Muscle of arm (tissue), 12 donors: ENCODE data around the gene SURF2. TPM values are rescaled to one million over a fixed set of nuclear protein-coding genes. Genes with fewer than 3 reads are reported as not detected.
A peak's percentile ranks its signal among the peaks of the same experiment; 100 is the strongest.
"Not testable (repeated sequence)": the region's sequence is repeated elsewhere in the genome, so short reads cannot be mapped to it uniquely, and the experiment has no call there.

Source experiments
- DNase-seq: peaks from one replicate; pipeline ENCODE4 v3.0.0-alpha.2; 2013
- polyA plus RNA-seq, 12 donors: library from polyadenylated mRNA; unstranded; fragments of 120-200 nt; gene quantifications; one replicate each; pipeline ENCODE4 v1.2.1, GENCODE V29; 2013; ENCODE audit not compliant: insufficient read length in 12 of 12

SURF2 gene
- polyA plus RNA-seq, 12 donors = 7.6 to 18.1 (median 11.1) TPM; not detected in 2

- DNase-seq = peak; percentile 95
Observed at GRCh38 chr9:133375724-133376654, 19.6 kb downstream of the SURF2 start, which contains the start of the genes STKLD1 and SURF4. Gene STKLD1 (plus strand): TSS chr9:133376366. CDS start chr9:133376474, 108 bp downstream. Gene SURF4 (minus strand): TSS chr9:133376060. CDS start chr9:133375969, 91 bp downstream.

GRCh38 chr9:133377280-133377679, 20.9 kb downstream of the SURF2 start:
- DNase-seq = not testable (repeated sequence)

GRCh38 chr9:133377721-133378216, 21.4 kb downstream of the SURF2 start:
- no peak for DNase-seq

GRCh38 chr9:133378408-133378962, 22.1 kb downstream of the SURF2 start:
- no peak for DNase-seq

- no peak for DNase-seq
Observed at GRCh38 chr9:133379153-133380086, 23.1 kb downstream of the SURF2 start.

- no peak for DNase-seq
Observed at GRCh38 chr9:133380734-133381133, 24.4 kb downstream of the SURF2 start.

- no peak for DNase-seq
Observed at GRCh38 chr9:133382507-133383141, 26.3 kb downstream of the SURF2 start.

GRCh38 chr9:133383438-133383837, 27.1 kb downstream of the SURF2 start:
- DNase-seq = no peak

- no peak for DNase-seq
Observed at GRCh38 chr9:133384736-133385321, 28.5 kb downstream of the SURF2 start.

- no peak for DNase-seq
Observed at GRCh38 chr9:133385452-133385851, 29.1 kb downstream of the SURF2 start.

GRCh38 chr9:133386338-133386737, 30.0 kb downstream of the SURF2 start:
- no peak for DNase-seq

GRCh38 chr9:133387680-133388079, 31.3 kb downstream of the SURF2 start:
- DNase-seq = no peak

GRCh38 chr9:133389025-133389557, 32.7 kb downstream of the SURF2 start:
- DNase-seq = no peak

GRCh38 chr9:133389562-133389961, 33.2 kb downstream of the SURF2 start:
- no peak for DNase-seq

- DNase-seq = no peak
Observed at GRCh38 chr9:133390713-133391112, 34.4 kb downstream of the SURF2 start.

GRCh38 chr9:133391449-133391848, 35.1 kb downstream of the SURF2 start:
- DNase-seq = not testable (repeated sequence)

GRCh38 chr9:133392308-133392707, 36.0 kb downstream of the SURF2 start:
- DNase-seq = not testable (repeated sequence)

GRCh38 chr9:133393399-133393798, 37.0 kb downstream of the SURF2 start:
- DNase-seq = no peak

- no peak for DNase-seq
Observed at GRCh38 chr9:133394687-133395271, 38.4 kb downstream of the SURF2 start.

- DNase-seq = no peak
Observed at GRCh38 chr9:133396952-133397351, 40.6 kb downstream of the SURF2 start.
